T1000 (cell line): ENCODE measurements around the gene GALK2.
"Not testable (repeated sequence)": the region's sequence is repeated elsewhere in the genome, so short reads cannot be mapped to it uniquely, and the experiment has no call there.

ENCODE experiments used
- DNase-seq: peaks from one replicate; lab custom pipeline; 2025; ENCODE audit warnings: mixed read lengths; lab: John Stamatoyannopoulos, UW

GALK2 gene

DNA sequence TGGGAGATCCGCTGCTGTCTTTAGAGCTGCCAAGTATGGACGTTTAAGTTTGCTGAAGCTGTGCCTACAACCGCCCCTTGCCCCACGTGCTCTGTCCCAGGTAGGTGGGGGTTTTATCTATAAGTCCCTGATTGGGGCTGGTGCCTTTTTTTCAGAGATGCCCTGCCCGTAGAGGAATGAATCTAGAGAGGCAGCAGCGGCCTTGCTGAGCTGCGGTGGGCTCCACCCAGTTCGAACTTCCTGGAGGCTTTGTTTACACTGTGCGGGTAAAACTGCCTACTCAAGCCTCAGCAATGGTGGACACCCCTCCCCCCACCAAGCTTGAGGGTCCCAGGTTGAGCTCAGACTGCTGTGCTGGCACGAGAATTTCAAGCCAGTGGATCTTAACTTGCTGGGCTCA, 169.6 kb downstream of the GALK2 start:
- DNase-seq: no peak

DNA sequence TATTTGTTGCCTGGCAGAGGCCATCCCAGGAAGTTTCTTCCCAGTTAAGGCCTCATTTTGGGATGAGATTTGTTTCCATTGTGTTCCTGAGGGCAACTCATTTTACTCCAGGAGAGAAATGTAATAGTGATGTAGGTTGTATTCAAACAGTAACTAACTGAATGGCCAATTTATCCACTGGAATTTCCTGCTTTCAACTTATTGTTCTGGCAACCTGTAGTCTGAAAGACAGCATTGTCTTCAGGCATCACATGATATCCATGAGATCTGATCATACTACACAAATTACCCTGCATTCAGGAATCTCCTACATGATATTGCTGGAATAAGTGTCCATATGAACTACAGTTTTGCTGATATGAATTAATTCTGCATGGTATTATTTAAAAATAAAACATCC, 173.5 kb downstream of the GALK2 start:
- DNase-seq: no peak

DNA sequence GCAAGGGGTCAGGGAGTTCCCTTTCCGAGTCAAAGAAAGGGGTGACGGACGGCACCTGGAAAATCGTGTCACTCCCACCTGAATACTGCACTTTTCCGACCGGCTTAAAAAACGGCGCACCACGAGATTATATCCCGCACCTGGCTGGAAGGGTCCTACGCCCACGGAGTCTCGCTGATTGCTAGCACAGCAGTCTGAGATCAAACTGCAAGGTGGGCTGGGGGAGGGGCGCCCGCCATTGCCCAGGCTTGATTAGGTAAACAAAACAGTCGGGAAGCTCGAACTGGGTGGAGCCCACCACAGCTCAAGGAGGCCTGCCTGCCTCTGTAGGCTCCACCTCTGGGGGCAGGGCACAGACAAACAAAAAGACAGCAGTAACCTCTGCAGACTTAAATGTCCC, 184.4 kb downstream of the GALK2 start:
- DNase-seq: not testable (repeated sequence)

DNA sequence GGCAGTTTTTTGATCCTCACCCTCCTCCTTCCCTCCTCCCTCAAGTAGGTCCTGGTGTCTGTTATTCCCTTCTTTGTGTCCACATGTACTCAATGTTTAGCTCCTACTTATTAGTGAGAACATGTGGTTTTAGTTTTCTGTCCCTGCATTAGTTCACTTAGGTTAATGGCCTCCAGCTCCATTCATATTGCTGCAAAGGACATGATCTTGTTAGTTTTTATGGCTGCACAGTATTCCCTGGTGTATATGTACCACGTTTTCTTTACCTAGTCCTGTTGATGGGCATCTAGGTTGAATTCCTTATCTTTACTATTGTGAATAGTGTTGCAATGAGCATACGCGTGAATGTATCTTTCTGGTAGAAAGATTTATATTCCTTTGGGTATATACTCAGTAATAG, 191.3 kb downstream of the GALK2 start:
- DNase-seq: no peak

DNA sequence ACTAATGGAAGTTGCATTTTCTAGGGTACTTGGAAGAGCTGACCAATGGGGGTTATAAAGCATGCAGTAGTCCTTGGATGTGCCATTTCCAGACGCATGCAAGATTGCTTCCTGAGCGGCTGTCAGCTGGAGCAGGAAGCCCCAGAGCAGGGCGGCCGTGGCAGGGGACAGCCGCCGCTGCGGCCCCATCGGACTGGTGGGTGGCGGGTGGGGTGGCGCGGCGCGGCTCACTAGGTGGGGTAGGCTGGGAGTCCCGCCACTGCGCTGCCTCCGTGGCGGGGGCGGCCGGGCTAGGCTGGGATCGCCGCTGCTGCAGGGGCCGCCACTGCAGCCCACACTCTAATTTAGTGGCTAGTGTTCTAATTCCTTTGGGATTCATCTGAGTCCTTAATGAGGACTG, 196.4 kb downstream of the GALK2 start:
- DNase-seq: no peak

DNA sequence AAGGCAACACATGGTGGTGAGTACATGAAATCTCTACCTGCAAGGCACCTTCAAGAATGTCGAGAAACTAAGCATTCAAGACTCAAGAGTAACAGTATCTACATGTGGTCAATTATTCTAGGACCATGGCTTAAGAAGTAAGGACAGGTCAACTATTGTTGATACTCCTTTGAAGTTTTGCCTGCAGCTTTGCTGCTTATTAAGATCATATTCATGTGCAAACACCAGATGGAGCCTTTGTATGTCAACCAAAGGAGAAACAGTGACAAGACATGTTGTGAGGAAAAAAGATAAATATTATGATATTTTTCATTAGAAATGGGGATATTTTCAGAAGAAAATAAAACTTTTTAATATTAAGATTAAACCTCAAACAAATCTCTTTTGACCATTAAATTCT, 200.7 kb downstream of the GALK2 start:
- DNase-seq: no peak

DNA sequence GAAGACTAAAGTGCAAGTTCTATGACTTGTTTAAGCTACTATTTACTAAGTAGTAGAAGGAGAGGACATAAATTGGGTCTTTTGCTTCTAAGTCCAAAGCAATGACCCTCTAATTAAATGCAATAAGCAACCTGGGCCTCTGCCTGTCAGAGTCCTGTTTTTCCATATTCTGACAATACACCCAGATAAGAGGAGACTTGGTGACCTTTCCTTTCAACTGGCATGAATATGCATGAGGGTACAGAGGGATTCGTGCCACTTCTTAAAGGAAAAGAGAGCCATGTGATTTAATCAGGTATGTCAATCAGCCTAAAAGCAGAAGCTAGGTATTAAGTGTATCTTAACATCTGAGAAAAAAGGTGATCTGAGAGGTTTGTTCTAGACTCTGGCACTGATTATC, 202.3 kb downstream of the GALK2 start:
- DNase-seq: no peak

DNA sequence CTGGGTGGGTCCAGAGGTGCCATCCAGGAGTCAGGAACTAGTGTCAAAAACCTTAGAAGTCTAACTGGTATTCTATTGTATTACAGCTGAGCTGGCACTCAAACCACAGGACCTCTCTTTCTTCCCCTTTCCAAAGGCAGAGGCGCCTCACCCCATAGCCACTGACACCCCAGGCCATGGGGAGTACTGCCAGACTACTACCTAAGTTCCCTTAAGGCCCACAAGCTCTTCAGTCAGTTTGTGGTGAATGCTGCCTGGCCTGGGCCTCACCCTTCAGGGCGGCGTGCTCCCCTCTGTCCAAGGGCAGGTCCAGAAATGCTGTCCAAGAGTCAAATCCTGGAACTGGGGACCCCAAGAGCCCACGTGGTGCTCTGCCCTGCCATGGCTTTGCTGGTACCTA, 209.9 kb downstream of the GALK2 start:
- DNase-seq: no peak

DNA sequence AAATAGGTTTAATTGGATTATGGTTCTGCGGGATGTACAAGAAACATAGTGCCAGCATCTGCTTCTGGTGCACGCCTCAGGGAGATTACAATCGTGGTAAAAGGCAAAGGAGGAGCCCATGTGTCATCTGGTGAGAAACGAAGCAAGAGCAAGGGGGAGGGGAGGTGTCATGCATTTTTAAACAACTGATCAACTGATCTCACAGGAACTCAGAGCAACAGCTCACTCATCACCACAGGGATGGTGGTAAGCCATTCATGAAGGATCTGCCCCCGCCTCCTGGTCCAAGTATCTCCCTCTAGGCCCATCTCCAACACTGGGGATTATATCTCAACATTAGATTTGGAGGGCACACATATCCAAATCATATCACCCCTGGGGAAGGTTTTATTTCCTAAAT, 210.9 kb downstream of the GALK2 start:
- DNase-seq: no peak
